ENCODE measurements around the gene RAP2C. TPM values are rescaled to one million over a fixed set of nuclear protein-coding genes. Genes with fewer than 3 reads are reported as not detected.

Gene RAP2C
- total RNA-seq, 1 donor from 2014 or later: 11.8 TPM

DNA sequence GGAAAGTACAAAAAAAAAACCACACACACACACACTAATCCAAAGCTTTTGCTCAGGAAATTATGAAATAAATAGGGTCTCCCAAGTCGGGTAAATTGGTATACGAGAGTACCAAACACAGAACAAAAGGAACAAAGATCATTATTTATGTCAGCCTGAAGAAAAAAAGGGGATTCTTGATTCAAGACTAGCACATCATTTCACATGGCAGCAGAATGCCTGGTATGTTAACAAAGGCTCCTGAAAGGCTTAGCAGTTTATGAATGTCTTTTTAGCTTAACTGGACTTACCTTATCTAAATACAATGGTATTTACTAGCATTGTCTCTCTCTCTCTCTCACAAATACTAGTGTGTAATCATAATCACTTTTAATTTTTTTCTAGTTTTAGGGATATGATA lies 11.3 kb downstream of the RAP2C start:
- TF ChIP-seq, protein P1, sequence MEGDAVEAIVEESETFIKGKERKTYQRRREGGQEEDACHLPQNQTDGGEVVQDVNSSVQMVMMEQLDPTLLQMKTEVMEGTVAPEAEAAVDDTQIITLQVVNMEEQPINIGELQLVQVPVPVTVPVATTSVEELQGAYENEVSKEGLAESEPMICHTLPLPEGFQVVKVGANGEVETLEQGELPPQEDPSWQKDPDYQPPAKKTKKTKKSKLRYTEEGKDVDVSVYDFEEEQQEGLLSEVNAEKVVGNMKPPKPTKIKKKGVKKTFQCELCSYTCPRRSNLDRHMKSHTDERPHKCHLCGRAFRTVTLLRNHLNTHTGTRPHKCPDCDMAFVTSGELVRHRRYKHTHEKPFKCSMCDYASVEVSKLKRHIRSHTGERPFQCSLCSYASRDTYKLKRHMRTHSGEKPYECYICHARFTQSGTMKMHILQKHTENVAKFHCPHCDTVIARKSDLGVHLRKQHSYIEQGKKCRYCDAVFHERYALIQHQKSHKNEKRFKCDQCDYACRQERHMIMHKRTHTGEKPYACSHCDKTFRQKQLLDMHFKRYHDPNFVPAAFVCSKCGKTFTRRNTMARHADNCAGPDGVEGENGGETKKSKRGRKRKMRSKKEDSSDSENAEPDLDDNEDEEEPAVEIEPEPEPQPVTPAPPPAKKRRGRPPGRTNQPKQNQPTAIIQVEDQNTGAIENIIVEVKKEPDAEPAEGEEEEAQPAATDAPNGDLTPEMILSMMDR (IDR thresholded peaks at IDR 0.05): no peak
- TF ChIP-seq POLR2A (IDR thresholded peaks at IDR 0.05) (no peak), POLR2AphosphoS5 (IDR thresholded peaks at IDR 0.05; ENCODE audit: insufficient read depth in 1 of 2, low read depth in 1 of 2) (no peak)
- Histone ChIP-seq H3K4me3 (no peak overlapping the region), H3K36me3 (no peaks in the 10 kb centered on the region), H3K9me3 (no peaks in the 10 kb centered on the region), H3K4me1 (peaks cover 12% of the 10 kb centered on the region), H3K27ac (no peak overlapping the region), H3K27me3 (no peaks in the 10 kb centered on the region)
- no peak for DNase-seq (ENCODE audit: extremely low spot score in 2 of 2)
- intact Hi-C loops (cut with DNase I): no loop called here

- H3K27me3 ChIP-seq: no peaks in the 10 kb centered on the region
- no peak overlapping the region for H3K27ac ChIP-seq
- TF ChIP-seq, protein P1 (IDR thresholded peaks at IDR 0.05): no peak
- no peak for TF ChIP-seq POLR2AphosphoS5 (IDR thresholded peaks at IDR 0.05; ENCODE audit: insufficient read depth in 1 of 2, low read depth in 1 of 2)
- no peak for TF ChIP-seq POLR2A (IDR thresholded peaks at IDR 0.05)
- H3K4me3 ChIP-seq: no peak overlapping the region
- intact Hi-C loops (cut with DNase I): no loop called here
- peaks cover 12% of the 10 kb centered on the region for H3K4me1 ChIP-seq
- no peak for DNase-seq (ENCODE audit: extremely low spot score in 2 of 2)
- H3K9me3 ChIP-seq: no peaks in the 10 kb centered on the region
- H3K36me3 ChIP-seq: no peaks in the 10 kb centered on the region
Measured at GRCh38 chrX:132206259-132206658, 13.0 kb downstream of the RAP2C start.

DNA sequence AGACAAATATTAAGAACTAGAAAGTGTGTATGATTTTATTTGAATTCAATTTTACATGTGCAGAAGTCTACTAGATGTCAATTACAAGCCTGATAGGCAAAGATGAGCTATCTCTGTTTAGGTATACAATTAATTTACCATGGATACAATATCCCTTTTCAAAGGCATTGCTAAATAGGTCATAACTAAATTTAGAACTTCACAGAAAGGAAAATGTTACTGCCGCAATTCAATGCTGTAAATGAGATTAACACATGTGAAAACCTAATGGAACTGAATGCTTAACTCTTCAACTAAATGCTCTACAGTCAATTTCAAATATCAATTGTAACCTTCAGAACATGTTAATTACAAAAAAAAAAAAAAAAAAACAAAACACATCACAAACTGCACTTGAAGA lies 14.6 kb downstream of the RAP2C start:
- TF ChIP-seq POLR2AphosphoS5 (IDR thresholded peaks at IDR 0.05; ENCODE audit: insufficient read depth in 1 of 2, low read depth in 1 of 2) (no peak), POLR2A (IDR thresholded peaks at IDR 0.05) (no peak)
- TF ChIP-seq, protein P1 (IDR thresholded peaks at IDR 0.05): no peak
- Histone ChIP-seq H3K27me3 (no peaks in the 10 kb centered on the region), H3K9me3 (no peaks in the 10 kb centered on the region), H3K4me3 (no peak overlapping the region), H3K36me3 (no peaks in the 10 kb centered on the region), H3K4me1 (peaks cover 5% of the 10 kb centered on the region), H3K27ac (no peak overlapping the region)
- DNase-seq (ENCODE audit: extremely low spot score in 2 of 2): no peak
- intact Hi-C loops (cut with DNase I): no loop called here

- Histone ChIP-seq H3K4me1 (no peaks in the 10 kb centered on the region), H3K36me3 (no peaks in the 10 kb centered on the region), H3K4me3 (no peak overlapping the region), H3K27ac (no peak overlapping the region), H3K27me3 (no peaks in the 10 kb centered on the region), H3K9me3 (no peaks in the 10 kb centered on the region)
- intact Hi-C loops (cut with DNase I): no loop called here
- TF ChIP-seq, protein P1 (IDR thresholded peaks at IDR 0.05): no peak
- TF ChIP-seq POLR2AphosphoS5 (IDR thresholded peaks at IDR 0.05; ENCODE audit: insufficient read depth in 1 of 2, low read depth in 1 of 2) (no peak), POLR2A (IDR thresholded peaks at IDR 0.05) (no peak)
- DNase-seq (ENCODE audit: extremely low spot score in 2 of 2): no peak
Measured at GRCh38 chrX:132200976-132201375, 18.3 kb downstream of the RAP2C start.

DNA sequence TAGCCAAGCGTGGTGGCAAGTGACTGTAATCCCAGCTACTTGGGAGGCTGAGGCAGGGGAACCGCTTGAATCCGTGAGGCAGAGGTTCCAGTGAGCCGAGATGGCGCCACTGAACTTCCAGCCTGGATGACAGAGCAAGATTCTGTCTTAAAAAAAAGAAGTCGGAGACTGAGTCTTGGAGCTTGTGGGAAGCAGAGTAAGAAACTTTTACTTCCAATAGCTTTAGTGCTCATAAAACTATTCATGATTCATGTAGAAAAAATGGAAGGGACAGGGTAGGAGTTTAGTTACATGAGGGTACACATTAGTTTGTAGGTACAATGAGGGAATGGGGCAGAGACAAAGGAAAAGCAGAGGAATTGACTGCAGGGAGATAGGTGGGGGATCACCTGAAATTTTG lies 19.3 kb downstream of the RAP2C start:
- Histone ChIP-seq H3K4me1 (no peaks in the 10 kb centered on the region), H3K27me3 (no peaks in the 10 kb centered on the region), H3K27ac (no peak overlapping the region), H3K9me3 (no peaks in the 10 kb centered on the region), H3K4me3 (no peak overlapping the region), H3K36me3 (no peaks in the 10 kb centered on the region)
- no peak for DNase-seq (ENCODE audit: extremely low spot score in 2 of 2)
- TF ChIP-seq POLR2A (IDR thresholded peaks at IDR 0.05) (no peak), POLR2AphosphoS5 (IDR thresholded peaks at IDR 0.05; ENCODE audit: insufficient read depth in 1 of 2, low read depth in 1 of 2) (no peak)
- TF ChIP-seq, protein P1 (IDR thresholded peaks at IDR 0.05): no peak
- intact Hi-C loops (cut with DNase I): no loop called here
